ENCODE data around the gene AMMECR1L. TPM values are rescaled to one million over a fixed set of nuclear protein-coding genes. Genes with fewer than 3 reads are reported as not detected.

Gene AMMECR1L
- polyA plus RNA-seq, 2 of the 4 experiments (the other 2 are of a cell fraction) = 15.6 to 23.0 TPM

DNA sequence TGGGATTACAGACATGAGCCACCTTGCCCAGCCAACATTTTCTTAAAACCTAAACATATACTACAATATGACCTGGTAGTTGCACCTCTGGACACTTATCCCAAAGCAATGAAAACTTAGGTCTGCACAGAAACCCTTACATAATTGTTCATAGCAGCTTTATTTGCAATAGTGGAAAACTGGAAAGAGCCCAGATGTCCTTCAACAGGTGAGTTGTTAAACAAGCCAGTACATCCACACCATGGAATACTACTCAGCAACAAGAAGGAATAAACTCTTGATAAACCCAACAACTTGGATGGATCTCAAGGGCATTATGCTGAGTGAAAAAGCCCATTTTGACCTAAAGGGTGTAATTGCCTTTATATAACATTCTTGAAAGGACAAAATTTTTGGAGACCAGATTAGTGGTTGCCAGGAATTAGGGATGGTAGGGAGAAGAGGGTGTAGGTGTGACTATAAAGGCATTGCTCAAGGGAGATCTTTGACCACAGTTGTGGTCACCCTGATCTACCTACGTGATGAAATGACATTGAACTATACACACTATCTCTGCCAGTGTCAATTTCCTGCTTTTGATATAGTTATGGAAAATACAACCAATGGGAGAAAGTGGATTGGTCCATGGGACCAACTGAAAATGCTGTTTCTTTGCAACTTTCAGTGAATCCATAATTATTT is 11.9 kb upstream of the AMMECR1L start:
- POLR2A ChIA-PET = no interaction called here
- Histone ChIP-seq H3K27ac (no peak overlapping the region), H3K4me1 (no peaks in the 10 kb centered on the region), H3K9me3 (no peaks in the 10 kb centered on the region), H3K4me3 (no peak overlapping the region), H3K4me2 (no peak overlapping the region)
- ATAC-seq = no peak
- 16% methylated on average over 1 of the region's 1 CpG for WGBS (ENCODE audit: missing lambda C conversion rate)
- TF ChIP-seq ZNF302 (CRISPR knock-in tag; IDR thresholded peaks at IDR 0.05) (no peak), GATA3 (IDR thresholded peaks at IDR 0.05; ENCODE audit: borderline replicate concordance) (no peak)
- TF ChIP-seq, protein P1, sequence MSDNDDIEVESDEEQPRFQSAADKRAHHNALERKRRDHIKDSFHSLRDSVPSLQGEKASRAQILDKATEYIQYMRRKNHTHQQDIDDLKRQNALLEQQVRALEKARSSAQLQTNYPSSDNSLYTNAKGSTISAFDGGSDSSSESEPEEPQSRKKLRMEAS (IDR thresholded peaks at IDR 0.05) = no peak
- DNase-seq (ENCODE audit: low read depth in 1 of 2, low spot score in 1 of 2) = no peak
- CTCF ChIA-PET = no interaction called here
- FAIRE-seq = no peak

DNA sequence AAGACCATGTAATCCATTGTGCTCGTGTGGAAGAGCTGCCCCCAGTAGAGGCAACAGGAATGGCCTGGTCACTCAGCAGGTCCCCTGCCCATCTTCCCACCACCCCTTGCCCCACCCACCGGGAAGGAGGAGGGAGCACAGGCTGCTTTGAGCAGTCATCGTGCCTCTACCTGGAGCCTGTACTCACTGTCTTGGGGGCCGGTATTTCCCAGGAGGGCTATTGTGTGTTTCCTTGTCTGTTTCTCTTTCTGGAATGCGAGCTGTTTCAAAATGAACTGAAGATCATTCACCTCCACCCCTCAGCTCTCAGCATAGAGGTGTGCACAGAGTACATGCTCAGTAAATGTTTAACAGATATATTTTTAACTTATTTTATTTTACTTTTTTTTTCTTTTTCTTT is 7.7 kb upstream of the AMMECR1L start:
- 77% methylated on average over 5 of the region's 5 CpGs for WGBS (ENCODE audit: missing lambda C conversion rate)
- Histone ChIP-seq H3K4me1 (0 out of 3 replicates have a peak, but pooled peaks cover 4% of the 10 kb centered on the region), H3K4me3 (no peak overlapping the region), H3K27ac (no peak overlapping the region), H3K4me2 (no peak overlapping the region), H3K9me3 (no peaks in the 10 kb centered on the region)
- no peak for DNase-seq (ENCODE audit: low read depth in 1 of 2, low spot score in 1 of 2)
- TF ChIP-seq, protein P1 (IDR thresholded peaks at IDR 0.05) = no peak
- no peak for TF ChIP-seq HOXA7 (CRISPR knock-in tag; IDR thresholded peaks at IDR 0.05)
- no peak for TF ChIP-seq ESRRA (IDR thresholded peaks at IDR 0.05; ENCODE audit: borderline replicate concordance, low read length)
- TF ChIP-seq, protein P2, sequence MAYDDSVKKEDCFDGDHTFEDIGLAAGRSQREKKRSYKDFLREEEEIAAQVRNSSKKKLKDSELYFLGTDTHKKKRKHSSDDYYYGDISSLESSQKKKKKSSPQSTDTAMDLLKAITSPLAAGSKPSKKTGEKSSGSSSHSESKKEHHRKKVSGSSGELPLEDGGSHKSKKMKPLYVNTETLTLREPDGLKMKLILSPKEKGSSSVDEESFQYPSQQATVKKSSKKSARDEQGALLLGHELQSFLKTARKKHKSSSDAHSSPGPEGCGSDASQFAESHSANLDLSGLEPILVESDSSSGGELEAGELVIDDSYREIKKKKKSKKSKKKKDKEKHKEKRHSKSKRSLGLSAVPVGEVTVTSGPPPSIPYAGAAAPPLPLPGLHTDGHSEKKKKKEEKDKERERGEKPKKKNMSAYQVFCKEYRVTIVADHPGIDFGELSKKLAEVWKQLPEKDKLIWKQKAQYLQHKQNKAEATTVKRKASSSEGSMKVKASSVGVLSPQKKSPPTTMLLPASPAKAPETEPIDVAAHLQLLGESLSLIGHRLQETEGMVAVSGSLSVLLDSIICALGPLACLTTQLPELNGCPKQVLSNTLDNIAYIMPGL (CRISPR knock-in tag; IDR thresholded peaks at IDR 0.05; ENCODE audit: borderline replicate concordance) = no peak
- TF ChIP-seq FOSB (CRISPR knock-in tag; IDR thresholded peaks at IDR 0.05) = no peak
- TF ChIP-seq HEYL (CRISPR knock-in tag; IDR thresholded peaks at IDR 0.05) = no peak
- no peak for TF ChIP-seq POLR2AphosphoS2 (conservative IDR thresholded peaks at IDR 0.05; ENCODE audit: low read length)
- no peak for TF ChIP-seq POLR2A (IDR thresholded peaks at IDR 0.05; ENCODE audit: low read length)
- no peak for TF ChIP-seq CBX2 (IDR thresholded peaks at IDR 0.05; ENCODE audit: borderline replicate concordance, low read depth)
- no peak for TF ChIP-seq HDAC2 (IDR thresholded peaks at IDR 0.05)
- no peak for TF ChIP-seq EHMT2 (IDR thresholded peaks at IDR 0.05; ENCODE audit: low read depth)
- no peak for TF ChIP-seq ZC3H11A (IDR thresholded peaks at IDR 0.05)
- TF ChIP-seq, protein P3, sequence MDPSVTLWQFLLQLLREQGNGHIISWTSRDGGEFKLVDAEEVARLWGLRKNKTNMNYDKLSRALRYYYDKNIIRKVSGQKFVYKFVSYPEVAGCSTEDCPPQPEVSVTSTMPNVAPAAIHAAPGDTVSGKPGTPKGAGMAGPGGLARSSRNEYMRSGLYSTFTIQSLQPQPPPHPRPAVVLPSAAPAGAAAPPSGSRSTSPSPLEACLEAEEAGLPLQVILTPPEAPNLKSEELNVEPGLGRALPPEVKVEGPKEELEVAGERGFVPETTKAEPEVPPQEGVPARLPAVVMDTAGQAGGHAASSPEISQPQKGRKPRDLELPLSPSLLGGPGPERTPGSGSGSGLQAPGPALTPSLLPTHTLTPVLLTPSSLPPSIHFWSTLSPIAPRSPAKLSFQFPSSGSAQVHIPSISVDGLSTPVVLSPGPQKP (IDR thresholded peaks at IDR 0.05; ENCODE audit: low read depth, low read length) = no peak
- no peak for FAIRE-seq
- ChIA-PET POLR2A (no interaction called here), CTCF (interaction anchor here (1.8 kb wide), 1 partner anchor 16 kb away, joined by 8 read pairs; no protein-coding TSS in a partner anchor)
- ATAC-seq = no peak

DNA sequence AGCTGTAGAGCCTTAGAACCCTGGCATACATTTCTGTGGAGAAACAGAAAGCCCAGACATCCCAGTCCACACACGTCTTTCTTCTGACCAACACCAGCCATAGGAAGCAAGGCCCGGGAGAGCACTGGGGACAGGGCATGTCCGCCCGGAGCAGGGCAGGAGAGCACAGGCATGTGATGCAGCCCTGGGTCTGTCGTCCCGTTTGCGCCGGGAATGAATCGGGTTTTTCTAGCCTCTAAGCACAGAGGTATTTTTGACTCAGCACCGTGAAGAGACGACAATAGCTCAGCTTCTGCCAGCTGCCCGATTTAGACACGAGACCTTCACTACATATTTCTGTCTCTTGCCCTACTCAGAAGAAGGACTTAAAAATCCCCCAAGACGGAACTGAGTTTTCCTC is 7.3 kb upstream of the AMMECR1L start:
- H3K4me1 ChIP-seq = peaks cover 4% of the 10 kb centered on the region; the same call in 1 of the 3 replicates
- no peak overlapping the region for H3K4me3 ChIP-seq
- ATAC-seq = no peak; a peak in 1 of 6 replicates
- no peak for TF ChIP-seq CEBPB (IDR thresholded peaks at IDR 0.05)
- TF ChIP-seq, protein P4, sequence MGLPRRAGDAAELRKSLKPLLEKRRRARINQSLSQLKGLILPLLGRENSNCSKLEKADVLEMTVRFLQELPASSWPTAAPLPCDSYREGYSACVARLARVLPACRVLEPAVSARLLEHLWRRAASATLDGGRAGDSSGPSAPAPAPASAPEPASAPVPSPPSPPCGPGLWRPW (IDR thresholded peaks at IDR 0.05) = no peak
- TF ChIP-seq HOXB13 (CRISPR knock-in tag; IDR thresholded peaks at IDR 0.05; ENCODE audit: low read depth) = no peak
- TF ChIP-seq ZC3H11A (IDR thresholded peaks at IDR 0.05) = no peak
- ChIA-PET CTCF (interaction anchor here (1.8 kb wide), 1 partner anchor 16 kb away, joined by 8 read pairs; no protein-coding TSS in a partner anchor), POLR2A (no interaction called here)
- no peak for FAIRE-seq
- no peak overlapping the region for H3K4me2 ChIP-seq
- WGBS (ENCODE audit: missing lambda C conversion rate) = 90% methylated on average over 13 of the region's 14 CpGs
- H3K27ac ChIP-seq = no peak overlapping the region
- no peaks in the 10 kb centered on the region for H3K9me3 ChIP-seq
- no peak for DNase-seq (ENCODE audit: low read depth in 1 of 2, low spot score in 1 of 2)
